Activated B cell treated with CpG ODN at 0.5 μM for 24 hours (primary cell): ENCODE measurements around the gene CAMK4. TPM values are rescaled to one million over a fixed set of nuclear protein-coding genes. Genes with fewer than 3 reads are reported as not detected.

Experiments used
- ATAC-seq: fragments of 200-7000 bp; cut with Tn5 transposase; one replicate; pipeline ENCODE4 v1.10.0; 2021; ENCODE audit warnings: low read depth, mild to moderate bottlenecking, moderate library complexity
- CTCF ChIA-PET: fragments of 350-600 bp; sonication (Branson Sonifier 250); formaldehyde crosslinking; loops from one replicate; lab custom pipeline; 2021; ENCODE audit warnings: antibody characterized with exemption; lab: Charles Lee
- POLR2A ChIA-PET: fragments of 350-600 bp; sonication (Branson Sonifier 250); formaldehyde crosslinking; loops from one replicate; lab custom pipeline; 2021; ENCODE audit warnings: antibody characterized with exemption; lab: Charles Lee
- DNase-seq: peaks from one replicate; pipeline ENCODE4 v3.0.0; 2022
- H3K27ac Mint-ChIP-seq: one replicate; pipeline ENCODE4 v1.8.0; 2020; ENCODE audit warnings: mixed read lengths
- H3K27me3 Mint-ChIP-seq: one replicate; pipeline ENCODE4 v1.8.0; 2021; ENCODE audit warnings: mixed read lengths
- H3K36me3 Mint-ChIP-seq: one replicate; pipeline ENCODE4 v1.8.0; 2021; ENCODE audit warnings: low read depth, mixed read lengths
- H3K4me1 Mint-ChIP-seq: one replicate; pipeline ENCODE4 v1.8.0; 2021; ENCODE audit warnings: mixed read lengths
- H3K4me3 Mint-ChIP-seq: one replicate; pipeline ENCODE4 v1.8.0; 2020; ENCODE audit warnings: mild to moderate bottlenecking, mixed read lengths
- H3K9me3 Mint-ChIP-seq: one replicate; pipeline ENCODE4 v1.8.0; 2020; ENCODE audit warnings: mixed read lengths
- intact Hi-C: fragments of 100-400 bp; cut with micrococcal nuclease; formaldehyde crosslinking; loops from one replicate; pipeline ENCODE4 v1.15.1; 2024
- total RNA-seq: library from RNA; stranded (reverse); gene quantifications from 2 replicates; pipeline ENCODE4 v1.2.3, GENCODE V29; 2022
- TF ChIP-seq, protein P1 (sequence below): fragments of 200-600 bp; IDR thresholded peaks from one replicate; pipeline ENCODE4 v1.8.0; 2022; ENCODE audit warnings: antibody characterized with exemption, mild to moderate bottlenecking

The CAMK4 gene
- total RNA-seq, 1 donor from 2014 or later = 6.3 TPM

DNA sequence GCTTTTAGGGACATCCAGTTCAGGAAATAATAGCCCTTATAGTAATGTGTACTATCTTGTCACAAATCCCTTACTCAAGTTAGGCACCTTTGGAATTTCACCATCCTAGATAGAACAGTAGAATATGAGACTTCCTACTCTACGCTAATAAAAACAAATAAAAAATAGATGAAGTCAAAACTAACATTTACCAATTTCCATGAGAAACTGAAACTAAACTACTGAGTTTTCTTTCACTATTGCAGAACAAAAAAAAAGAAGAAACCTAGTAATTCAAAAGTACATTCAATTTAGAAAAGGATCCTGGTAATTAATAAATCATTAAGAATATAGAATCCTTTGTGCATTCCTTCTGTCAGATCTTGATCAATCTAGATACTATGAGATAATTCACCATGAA, 274.2 kb downstream of the CAMK4 start:
- POLR2A ChIA-PET = no interaction called here
- H3K4me1 Mint-ChIP-seq = peaks cover 9% of the 10 kb centered on the region
- DNase-seq = no peak
- TF ChIP-seq, protein P1, sequence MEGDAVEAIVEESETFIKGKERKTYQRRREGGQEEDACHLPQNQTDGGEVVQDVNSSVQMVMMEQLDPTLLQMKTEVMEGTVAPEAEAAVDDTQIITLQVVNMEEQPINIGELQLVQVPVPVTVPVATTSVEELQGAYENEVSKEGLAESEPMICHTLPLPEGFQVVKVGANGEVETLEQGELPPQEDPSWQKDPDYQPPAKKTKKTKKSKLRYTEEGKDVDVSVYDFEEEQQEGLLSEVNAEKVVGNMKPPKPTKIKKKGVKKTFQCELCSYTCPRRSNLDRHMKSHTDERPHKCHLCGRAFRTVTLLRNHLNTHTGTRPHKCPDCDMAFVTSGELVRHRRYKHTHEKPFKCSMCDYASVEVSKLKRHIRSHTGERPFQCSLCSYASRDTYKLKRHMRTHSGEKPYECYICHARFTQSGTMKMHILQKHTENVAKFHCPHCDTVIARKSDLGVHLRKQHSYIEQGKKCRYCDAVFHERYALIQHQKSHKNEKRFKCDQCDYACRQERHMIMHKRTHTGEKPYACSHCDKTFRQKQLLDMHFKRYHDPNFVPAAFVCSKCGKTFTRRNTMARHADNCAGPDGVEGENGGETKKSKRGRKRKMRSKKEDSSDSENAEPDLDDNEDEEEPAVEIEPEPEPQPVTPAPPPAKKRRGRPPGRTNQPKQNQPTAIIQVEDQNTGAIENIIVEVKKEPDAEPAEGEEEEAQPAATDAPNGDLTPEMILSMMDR = no peak
- H3K9me3 Mint-ChIP-seq = no peaks in the 10 kb centered on the region
- intact Hi-C loops = no loop called here
- no peak overlapping the region for H3K4me3 Mint-ChIP-seq
- H3K27me3 Mint-ChIP-seq = no peaks in the 10 kb centered on the region
- H3K36me3 Mint-ChIP-seq = peaks cover 41% of the 10 kb centered on the region
- CTCF ChIA-PET = no interaction called here
- H3K27ac Mint-ChIP-seq = no peak overlapping the region
- ATAC-seq = no peak

DNA sequence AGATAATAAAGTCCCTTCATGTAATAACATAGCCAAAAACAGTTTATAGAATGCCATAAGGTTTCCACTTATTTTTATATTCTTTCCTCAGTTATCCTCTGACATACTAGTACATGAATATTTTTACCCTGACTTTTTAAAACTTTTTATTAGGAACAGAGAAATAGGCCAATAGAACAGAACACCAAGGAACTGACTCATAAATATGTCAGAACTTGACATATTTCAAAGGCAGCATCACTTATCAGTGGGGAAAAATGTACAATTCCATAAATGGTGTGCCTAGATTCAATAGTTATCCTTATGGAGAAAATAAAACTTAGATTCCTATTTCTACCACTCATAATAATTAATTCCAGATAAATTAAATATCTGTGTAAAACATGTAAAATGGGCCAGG, 278.8 kb downstream of the CAMK4 start:
- TF ChIP-seq, protein P1 = no peak
- peaks cover 10% of the 10 kb centered on the region for H3K4me1 Mint-ChIP-seq

DNA sequence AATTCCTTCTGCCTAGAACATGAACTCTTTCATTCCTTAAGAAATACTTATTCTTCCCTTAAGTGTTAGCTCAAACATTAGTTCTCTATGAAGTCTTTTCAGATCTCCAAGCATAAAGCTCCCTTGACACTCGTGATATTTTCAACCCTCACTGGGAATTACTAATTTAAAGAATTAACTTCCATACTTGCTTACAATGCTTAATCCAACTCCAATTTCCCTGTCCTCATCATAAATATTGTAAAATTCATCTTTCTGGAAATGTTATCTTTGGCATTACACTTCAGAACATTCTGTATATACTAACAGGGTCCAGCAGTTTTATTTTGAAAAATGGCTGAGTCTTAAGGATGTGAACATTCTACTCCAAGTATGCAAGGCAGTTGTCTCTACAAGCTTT, 280.9 kb downstream of the CAMK4 start:
- CTCF ChIA-PET = no interaction called here
- DNase-seq (no peak), ATAC-seq (no peak)
- no peaks in the 10 kb centered on the region for H3K9me3 Mint-ChIP-seq
- H3K27ac Mint-ChIP-seq = no peak overlapping the region
- intact Hi-C loops = no loop called here
- peaks cover 31% of the 10 kb centered on the region for H3K36me3 Mint-ChIP-seq
- H3K4me3 Mint-ChIP-seq = no peak overlapping the region
- POLR2A ChIA-PET = interaction anchor here (0.7 kb wide), 1 partner anchor 1223 kb away, joined by 4 read pairs; no protein-coding TSS in a partner anchor
- TF ChIP-seq, protein P1 = no peak
- H3K4me1 Mint-ChIP-seq = peaks cover 14% of the 10 kb centered on the region
- H3K27me3 Mint-ChIP-seq = no peaks in the 10 kb centered on the region

More for the DNA sequence above, 278.8 kb downstream of the CAMK4 start:
- no peaks in the 10 kb centered on the region for H3K9me3 Mint-ChIP-seq
- intact Hi-C loops = no loop called here
- DNase-seq (no peak), ATAC-seq (no peak)
- H3K36me3 Mint-ChIP-seq = peaks cover 49% of the 10 kb centered on the region
- ChIA-PET POLR2A (no interaction called here), CTCF (no interaction called here)
- no peak overlapping the region for H3K27ac Mint-ChIP-seq
- H3K27me3 Mint-ChIP-seq = no peaks in the 10 kb centered on the region
- H3K4me3 Mint-ChIP-seq = no peak overlapping the region

DNA sequence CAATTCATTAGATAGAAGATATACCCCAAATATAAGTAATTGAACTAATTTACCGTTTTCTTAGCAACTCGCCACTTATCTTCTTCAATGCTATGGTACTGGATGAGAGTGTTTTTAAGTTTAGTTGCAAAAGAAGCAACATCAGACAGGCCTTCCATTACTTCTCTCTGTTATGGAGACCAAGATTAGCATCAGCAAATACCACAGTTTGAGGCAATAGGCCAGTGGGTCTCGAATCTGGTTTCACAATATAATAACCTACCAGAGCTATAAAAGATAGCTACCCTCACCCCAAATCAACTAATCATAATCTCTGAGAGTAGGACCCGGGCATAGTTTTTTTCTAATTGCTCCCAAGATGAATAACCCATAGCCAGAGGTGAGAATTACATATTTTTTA, 283.1 kb downstream of the CAMK4 start:
- DNase-seq = no peak
- ChIA-PET POLR2A (no interaction called here), CTCF (no interaction called here)
- H3K36me3 Mint-ChIP-seq = peaks cover 27% of the 10 kb centered on the region
- TF ChIP-seq, protein P1 = no peak
- no peak for ATAC-seq
- no peak overlapping the region for H3K27ac Mint-ChIP-seq
- H3K4me1 Mint-ChIP-seq = peaks cover 28% of the 10 kb centered on the region
- H3K9me3 Mint-ChIP-seq = no peaks in the 10 kb centered on the region
- H3K4me3 Mint-ChIP-seq = no peak overlapping the region
- no peaks in the 10 kb centered on the region for H3K27me3 Mint-ChIP-seq
- intact Hi-C loops = no loop called here

DNA sequence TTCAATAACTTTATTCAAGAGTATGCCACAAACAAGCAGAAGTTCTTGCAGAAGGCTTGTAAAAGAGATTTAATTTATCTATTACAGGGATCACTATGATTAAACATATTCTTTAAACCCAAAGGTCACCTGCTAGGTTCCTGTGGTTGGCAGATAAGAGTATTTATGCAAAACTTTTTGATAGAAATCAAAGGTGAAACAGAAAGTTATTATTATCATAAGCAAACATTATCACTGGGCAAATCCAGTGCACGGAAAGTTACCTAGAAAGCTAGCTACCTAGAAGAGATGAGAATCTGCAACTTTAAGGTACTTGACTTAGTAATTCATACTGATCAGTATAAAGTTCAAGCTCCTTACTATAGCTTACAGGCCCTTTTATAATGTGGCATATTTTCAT, 284.9 kb downstream of the CAMK4 start:
- intact Hi-C loops = no loop called here
- no peaks in the 10 kb centered on the region for H3K27me3 Mint-ChIP-seq
- CTCF ChIA-PET = interaction anchor here (6.5 kb wide), 1 partner anchor 23 kb away, joined by 52 read pairs; no protein-coding TSS in a partner anchor
- POLR2A ChIA-PET = no interaction called here
- no peaks in the 10 kb centered on the region for H3K9me3 Mint-ChIP-seq
- H3K4me3 Mint-ChIP-seq = no peak overlapping the region
- H3K4me1 Mint-ChIP-seq = peaks cover 35% of the 10 kb centered on the region
- ATAC-seq (no peak), DNase-seq (no peak)
- H3K27ac Mint-ChIP-seq = no peak overlapping the region
- peaks cover 25% of the 10 kb centered on the region for H3K36me3 Mint-ChIP-seq
- TF ChIP-seq, protein P1 = no peak
